Activated gamma-delta T cell (primary cell): Measurements from ENCODE around the gene AGPAT2.

Experiments
- DNase-seq: peaks from one replicate; lab custom pipeline; 2025; lab: John Stamatoyannopoulos, UW

Gene AGPAT2

GRCh38 chr9:136625101-136626065 lies 61.9 kb downstream of the AGPAT2 start:
- no peak for DNase-seq

GRCh38 chr9:136624184-136624951 lies 62.9 kb downstream of the AGPAT2 start:
- no peak for DNase-seq

- no peak for DNase-seq
Observed at GRCh38 chr9:136623842-136624183, 63.4 kb downstream of the AGPAT2 start.
